ENCODE data around the gene ARAP1.

ARAP1 gene

GRCh38 chr11:72665911-72666472, 86.2 kb downstream of the ARAP1 start:
- no peak for TF ChIP-seq TAF1 (IDR thresholded peaks at IDR 0.05; ENCODE audit: low read depth, low read length)
- no peak for TF ChIP-seq POLR2AphosphoS5 (IDR thresholded peaks at IDR 0.05; ENCODE audit: low read depth, low read length)
- TF ChIP-seq PAX5 (IDR thresholded peaks at IDR 0.05; ENCODE audit: insufficient read depth, low read length, severe bottlenecking) = no peak
- TF ChIP-seq SPI1 (IDR thresholded peaks at IDR 0.05; ENCODE audit: low read depth, low read length) = no peak
- TF ChIP-seq POU2F2 (IDR thresholded peaks at IDR 0.05; ENCODE audit: low read depth, low read length) = no peak
- TF ChIP-seq POLR2A (IDR thresholded peaks at IDR 0.05; ENCODE audit: low read depth, low read length) = no peak
- FAIRE-seq = no peak
- no peak for DNase-seq (ENCODE audit: insufficient read length, low spot score)

DNA sequence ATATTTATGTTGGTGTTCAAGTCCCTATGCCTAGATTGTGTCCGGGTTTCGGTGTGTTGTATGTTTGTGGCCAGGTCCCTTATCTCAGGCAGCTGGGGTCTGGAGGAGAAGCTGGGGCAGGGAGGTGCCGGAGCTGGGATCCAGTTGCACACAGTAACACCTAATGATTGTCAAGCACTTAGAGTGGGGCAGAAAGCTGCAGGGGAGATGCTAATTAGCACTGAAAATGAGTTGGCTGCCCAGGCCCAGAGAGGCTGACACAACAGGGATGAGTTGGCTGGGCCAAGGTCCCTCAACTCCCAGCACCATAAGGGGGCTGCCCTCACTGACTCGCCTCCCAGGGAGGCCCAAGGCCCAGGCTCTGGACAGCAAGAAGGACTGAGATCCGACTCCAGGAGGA, 90.2 kb downstream of the ARAP1 start:
- FAIRE-seq (no peak), DNase-seq (ENCODE audit: insufficient read length, low spot score) (no peak)
- no peak for TF ChIP-seq POU2F2 (IDR thresholded peaks at IDR 0.05; ENCODE audit: low read depth, low read length)
- no peak for TF ChIP-seq SPI1 (IDR thresholded peaks at IDR 0.05; ENCODE audit: low read depth, low read length)
- no peak for TF ChIP-seq TAF1 (IDR thresholded peaks at IDR 0.05; ENCODE audit: low read depth, low read length)

GRCh38 chr11:72661486-72661885, 90.7 kb downstream of the ARAP1 start:
- FAIRE-seq (no peak), DNase-seq (ENCODE audit: insufficient read length, low spot score) (no peak)
- TF ChIP-seq POLR2AphosphoS5 (IDR thresholded peaks at IDR 0.05; ENCODE audit: low read depth, low read length) = no peak
- no peak for TF ChIP-seq POLR2A (IDR thresholded peaks at IDR 0.05; ENCODE audit: low read depth, low read length)

DNA sequence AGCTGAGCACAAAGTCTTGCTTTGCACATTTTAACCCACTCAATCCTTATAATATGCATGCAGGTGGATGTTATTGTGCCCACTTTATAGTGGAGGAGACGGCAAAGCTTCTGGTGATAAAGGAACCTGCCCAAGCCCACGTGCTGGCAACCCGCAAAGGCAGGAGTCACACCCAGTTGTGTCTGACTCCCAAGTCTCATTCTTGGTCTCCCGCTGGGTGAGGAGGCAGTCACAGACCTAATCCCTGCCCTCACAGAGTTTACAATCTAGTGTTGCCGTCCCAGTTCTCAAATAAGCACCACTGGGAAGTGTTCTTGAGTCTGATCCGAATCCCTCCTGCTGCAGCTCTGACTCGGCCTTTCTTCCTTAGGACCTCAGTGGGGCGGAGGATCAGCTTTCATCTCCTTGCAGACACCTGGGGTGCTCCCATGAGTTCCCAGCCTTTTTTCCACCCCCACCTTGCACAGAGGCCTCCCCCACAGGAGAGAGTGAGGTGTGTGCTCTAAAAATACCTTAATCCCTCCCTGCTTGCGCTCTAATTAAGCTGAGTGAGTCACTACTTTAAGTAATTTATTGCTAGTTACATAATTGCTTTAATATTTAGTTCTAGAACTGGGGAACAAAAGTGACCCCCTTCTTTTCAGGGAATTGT, 93.1 kb downstream of the ARAP1 start:
- DNase-seq (ENCODE audit: insufficient read length, low spot score) (no peak), FAIRE-seq (no peak)
- TF ChIP-seq TAF1 (IDR thresholded peaks at IDR 0.05; ENCODE audit: low read depth, low read length) (no peak), POU2F2 (IDR thresholded peaks at IDR 0.05; ENCODE audit: low read depth, low read length) (no peak), POLR2A (IDR thresholded peaks at IDR 0.05; ENCODE audit: low read depth, low read length) (no peak), POLR2AphosphoS5 (IDR thresholded peaks at IDR 0.05; ENCODE audit: low read depth, low read length) (no peak), SPI1 (IDR thresholded peaks at IDR 0.05; ENCODE audit: low read depth, low read length) (no peak), PAX5 (IDR thresholded peaks at IDR 0.05; ENCODE audit: insufficient read depth, low read length, severe bottlenecking) (no peak)

DNA sequence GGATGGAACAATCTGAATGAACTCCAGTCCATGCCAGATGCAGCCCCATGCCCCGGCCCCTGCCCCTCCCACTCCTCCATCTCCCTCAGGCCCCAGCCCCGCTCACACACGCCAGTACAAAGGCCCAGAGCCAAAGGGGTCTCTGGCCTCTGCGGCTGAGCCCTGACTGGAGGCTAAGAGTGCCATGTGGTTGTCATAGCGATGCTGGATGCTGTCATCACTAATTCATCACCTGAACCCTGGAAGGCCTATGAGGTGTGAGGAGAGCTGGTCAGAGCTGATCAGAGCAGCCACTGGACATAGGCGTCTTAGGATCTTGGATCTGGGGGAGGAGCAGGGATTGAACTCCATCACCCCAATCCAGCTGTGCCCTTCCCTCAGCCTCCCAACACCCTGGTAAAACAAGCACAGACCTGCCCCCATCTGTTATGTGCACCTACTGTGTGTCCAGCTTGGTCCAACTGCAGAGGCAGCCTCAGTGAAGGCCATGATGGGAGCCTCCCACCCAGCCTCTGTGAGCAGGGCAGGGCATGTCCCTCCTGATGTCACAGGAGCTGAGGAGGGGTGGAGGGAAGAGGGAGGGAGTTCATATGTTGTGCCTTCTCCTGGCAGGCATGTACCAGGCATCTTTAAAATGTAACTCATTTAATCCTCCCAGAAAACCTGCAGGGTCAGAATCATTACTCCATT, 94.7 kb downstream of the ARAP1 start:
- no peak for DNase-seq (ENCODE audit: insufficient read length, low spot score)
- FAIRE-seq = no peak
- no peak for TF ChIP-seq POLR2AphosphoS5 (IDR thresholded peaks at IDR 0.05; ENCODE audit: low read depth, low read length)
- no peak for TF ChIP-seq PAX5 (IDR thresholded peaks at IDR 0.05; ENCODE audit: insufficient read depth, low read length, severe bottlenecking)
- no peak for TF ChIP-seq POU2F2 (IDR thresholded peaks at IDR 0.05; ENCODE audit: low read depth, low read length)
- TF ChIP-seq TAF1 (IDR thresholded peaks at IDR 0.05; ENCODE audit: low read depth, low read length) = no peak
- no peak for TF ChIP-seq POLR2A (IDR thresholded peaks at IDR 0.05; ENCODE audit: low read depth, low read length)
- no peak for TF ChIP-seq SPI1 (IDR thresholded peaks at IDR 0.05; ENCODE audit: low read depth, low read length)

- FAIRE-seq (no peak), DNase-seq (ENCODE audit: insufficient read length, low spot score) (no peak)
- TF ChIP-seq PAX5 (IDR thresholded peaks at IDR 0.05; ENCODE audit: insufficient read depth, low read length, severe bottlenecking) = no peak
- TF ChIP-seq SPI1 (IDR thresholded peaks at IDR 0.05; ENCODE audit: low read depth, low read length) = no peak
- no peak for TF ChIP-seq POLR2AphosphoS5 (IDR thresholded peaks at IDR 0.05; ENCODE audit: low read depth, low read length)
- TF ChIP-seq POU2F2 (IDR thresholded peaks at IDR 0.05; ENCODE audit: low read depth, low read length) = no peak
- TF ChIP-seq TAF1 (IDR thresholded peaks at IDR 0.05; ENCODE audit: low read depth, low read length) = no peak
- no peak for TF ChIP-seq POLR2A (IDR thresholded peaks at IDR 0.05; ENCODE audit: low read depth, low read length)
These were observed 96.2 kb downstream of the ARAP1 start for GRCh38 chr11:72655896-72656464.

GRCh38 chr11:72655014-72655413, 97.2 kb downstream of the ARAP1 start:
- TF ChIP-seq SPI1 (IDR thresholded peaks at IDR 0.05; ENCODE audit: low read depth, low read length) (no peak), PAX5 (IDR thresholded peaks at IDR 0.05; ENCODE audit: insufficient read depth, low read length, severe bottlenecking) (no peak), TAF1 (IDR thresholded peaks at IDR 0.05; ENCODE audit: low read depth, low read length) (no peak), POU2F2 (IDR thresholded peaks at IDR 0.05; ENCODE audit: low read depth, low read length) (no peak), POLR2AphosphoS5 (IDR thresholded peaks at IDR 0.05; ENCODE audit: low read depth, low read length) (no peak), POLR2A (IDR thresholded peaks at IDR 0.05; ENCODE audit: low read depth, low read length) (no peak)

DNA sequence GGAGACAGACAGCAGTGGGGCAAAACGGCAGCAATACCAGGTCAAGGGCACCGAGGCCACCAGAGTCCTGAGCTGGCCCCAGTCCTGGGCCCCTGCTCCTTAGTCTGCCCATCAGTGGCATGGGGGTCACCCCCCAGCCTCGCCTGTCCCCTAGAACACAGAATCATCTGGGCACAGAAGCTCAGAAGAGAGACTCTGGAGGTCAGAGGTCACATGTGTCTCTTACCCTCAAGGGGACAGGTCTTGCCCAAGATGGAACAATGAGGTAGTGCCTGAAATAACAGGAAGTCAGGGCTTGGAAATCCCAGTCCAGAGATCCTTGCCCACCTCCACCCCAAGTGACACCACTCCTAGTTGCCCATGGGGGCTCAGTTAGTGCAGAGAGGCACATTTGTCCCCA, 98.6 kb downstream of the ARAP1 start:
- DNase-seq (ENCODE audit: insufficient read length, low spot score) (no peak), FAIRE-seq (no peak)
- TF ChIP-seq TAF1 (IDR thresholded peaks at IDR 0.05; ENCODE audit: low read depth, low read length) (no peak), POLR2AphosphoS5 (IDR thresholded peaks at IDR 0.05; ENCODE audit: low read depth, low read length) (no peak), POLR2A (IDR thresholded peaks at IDR 0.05; ENCODE audit: low read depth, low read length) (no peak), PAX5 (IDR thresholded peaks at IDR 0.05; ENCODE audit: insufficient read depth, low read length, severe bottlenecking) (no peak), POU2F2 (IDR thresholded peaks at IDR 0.05; ENCODE audit: low read depth, low read length) (no peak), SPI1 (IDR thresholded peaks at IDR 0.05; ENCODE audit: low read depth, low read length) (no peak)

More at GRCh38 chr11:72655014-72655413, 97.2 kb downstream of the ARAP1 start:
- DNase-seq (ENCODE audit: insufficient read length, low spot score) = no peak
- FAIRE-seq = no peak

- no peak for FAIRE-seq
- TF ChIP-seq SPI1 (IDR thresholded peaks at IDR 0.05; ENCODE audit: low read depth, low read length) = no peak
- no peak for TF ChIP-seq TAF1 (IDR thresholded peaks at IDR 0.05; ENCODE audit: low read depth, low read length)
- no peak for TF ChIP-seq PAX5 (IDR thresholded peaks at IDR 0.05; ENCODE audit: insufficient read depth, low read length, severe bottlenecking)
- no peak for TF ChIP-seq POU2F2 (IDR thresholded peaks at IDR 0.05; ENCODE audit: low read depth, low read length)
- no peak for TF ChIP-seq POLR2AphosphoS5 (IDR thresholded peaks at IDR 0.05; ENCODE audit: low read depth, low read length)
- TF ChIP-seq POLR2A (IDR thresholded peaks at IDR 0.05; ENCODE audit: low read depth, low read length) = no peak
- no peak for DNase-seq (ENCODE audit: insufficient read length, low spot score)
These were observed 99.2 kb downstream of the ARAP1 start for GRCh38 chr11:72652873-72653630.
